ENCODE results near the gene OMP. TPM values are rescaled to one million over a fixed set of nuclear protein-coding genes. Genes with fewer than 3 reads are reported as not detected.

The OMP gene
- not detected for total RNA-seq

- ATAC-seq, result no peak
- Histone ChIP-seq H3K27ac (no peak within 1 kb of the TSS), H3K36me3 (replicated peaks in 1 of 2; ENCODE audit: insufficient read depth in 1 of 2, low read depth in 2 of 2) (no peaks in the 10 kb centered on the region), H3K4me3 (no peak within 1 kb of the TSS), H3K9me3 (no peaks in the 10 kb centered on the region), H3K27me3 (no peaks in the 10 kb centered on the region), H3K4me1 (peaks cover 20% of the 10 kb centered on the region)
- TF ChIP-seq CTCF (IDR thresholded peaks at IDR 0.05), result no peak
- no peak for TF ChIP-seq POLR2A (IDR thresholded peaks at IDR 0.05)
- intact Hi-C loops (cut with DNase I), result no loop called here
- DNase-seq, result peak in 1 of 4 donors; percentile 8
- WGBS, 2 donors, result 88 to 90% methylated on average over 17 to 30 of the region's 37 CpGs
Observed at GRCh38 chr11:77102246-77103210, at the start of gene OMP. Gene OMP (plus strand): TSS chr11:77102840. CDS start chr11:77102840, 0 bp downstream.

GRCh38 chr11:77053217-77054015, 49.2 kb upstream of the OMP start:
- H3K27ac ChIP-seq, result no peak overlapping the region
- H3K4me1 ChIP-seq, result no peaks in the 10 kb centered on the region
- no peak for ATAC-seq
- TF ChIP-seq CTCF (IDR thresholded peaks at IDR 0.05) (no peak), POLR2A (IDR thresholded peaks at IDR 0.05) (no peak)
- H3K36me3 ChIP-seq (replicated peaks in 1 of 2; ENCODE audit: insufficient read depth in 1 of 2, low read depth in 2 of 2), result no peaks in the 10 kb centered on the region
- H3K9me3 ChIP-seq, result peaks cover 0 to 12% (median 0%) of the 10 kb centered on the region in 3 donors
- H3K4me3 ChIP-seq, result no peak overlapping the region
- no peak for DNase-seq
- intact Hi-C loops (cut with DNase I), result loop anchor here (5.0 kb wide), 1 partner anchor 34 kb away; no protein-coding TSS in a partner anchor
- H3K27me3 ChIP-seq, result no peaks in the 10 kb centered on the region
- 81 to 91% methylated on average over 9 to 14 of the region's 14 CpGs for WGBS, 2 donors

- WGBS, 2 donors, result 78 to 80% methylated on average over 1 of the region's 1 CpG
- intact Hi-C loops (cut with DNase I), result loop anchor here (5.0 kb wide), 1 partner anchor 33 kb away; no protein-coding TSS in a partner anchor
- Histone ChIP-seq H3K36me3 (replicated peaks in 1 of 2; ENCODE audit: insufficient read depth in 1 of 2, low read depth in 2 of 2) (no peaks in the 10 kb centered on the region), H3K27ac (no peak overlapping the region), H3K4me1 (no peaks in the 10 kb centered on the region), H3K4me3 (no peak overlapping the region), H3K9me3 (peaks cover 0 to 12% (median 0%) of the 10 kb centered on the region in 3 donors), H3K27me3 (no peaks in the 10 kb centered on the region)
- no peak for DNase-seq
- no peak for TF ChIP-seq CTCF (IDR thresholded peaks at IDR 0.05)
- no peak for TF ChIP-seq POLR2A (IDR thresholded peaks at IDR 0.05)
- no peak for ATAC-seq
Observed at GRCh38 chr11:77054084-77054483, 48.6 kb upstream of the OMP start.

GRCh38 chr11:77055101-77055561, 47.5 kb upstream of the OMP start:
- WGBS, 2 donors, result 53 to 69% methylated on average over 2 of the region's 2 CpGs
- H3K27ac ChIP-seq, result no peak overlapping the region
- TF ChIP-seq CTCF (IDR thresholded peaks at IDR 0.05) (no peak), POLR2A (IDR thresholded peaks at IDR 0.05) (no peak)
- no peaks in the 10 kb centered on the region for H3K36me3 ChIP-seq (replicated peaks in 1 of 2; ENCODE audit: insufficient read depth in 1 of 2, low read depth in 2 of 2)
- H3K4me3 ChIP-seq, result no peak overlapping the region
- intact Hi-C loops (cut with DNase I), result no loop called here
- peaks cover 0 to 12% (median 0%) of the 10 kb centered on the region in 3 donors for H3K9me3 ChIP-seq
- peaks cover under 1% of the 10 kb centered on the region for H3K4me1 ChIP-seq
- H3K27me3 ChIP-seq, result no peaks in the 10 kb centered on the region
- DNase-seq (no peak), ATAC-seq (no peak)

Measured in body of pancreas (tissue), 4 donors.